Trophoblast cell (in vitro differentiated cells and primary cell): Measurements from ENCODE around the gene MTAP.

Source experiments
- DNase-seq, 2 donors: peaks; one replicate each; pipeline ENCODE4 v3.0.0-alpha.2; 2016
- H2AFZ ChIP-seq: 2 replicates; pipeline ENCODE4 v1.6.1; 2013; ENCODE audit warnings: low read length, moderate library complexity, mild to moderate bottlenecking; ENCODE audit not compliant: insufficient read depth, poor library complexity
- H2AK5ac ChIP-seq: 2 replicates; pipeline ENCODE4 v1.6.1; 2013; ENCODE audit warnings: mild to moderate bottlenecking, low read length
- H2BK120ac ChIP-seq: 2 replicates; pipeline ENCODE4 v1.6.1; 2013; ENCODE audit warnings: low read length, mild to moderate bottlenecking, moderate library complexity; ENCODE audit not compliant: insufficient read depth, poor library complexity
- H2BK12ac ChIP-seq: 2 replicates; pipeline ENCODE4 v1.6.1; 2013; ENCODE audit warnings: mild to moderate bottlenecking, low read length, moderate library complexity
- H2BK5ac ChIP-seq: 2 replicates; pipeline ENCODE4 v1.6.1; 2013; ENCODE audit warnings: low read length, low read depth, moderate library complexity, mild to moderate bottlenecking; ENCODE audit not compliant: poor library complexity
- H3K14ac ChIP-seq: 2 replicates; pipeline ENCODE4 v1.6.1; 2013; ENCODE audit warnings: mild to moderate bottlenecking, low read length
- H3K18ac ChIP-seq: 2 replicates; pipeline ENCODE4 v1.6.1; 2013; ENCODE audit warnings: mild to moderate bottlenecking, low read length
- H3K23ac ChIP-seq: 2 replicates; pipeline ENCODE4 v1.6.1; 2013; ENCODE audit warnings: low read length
- H3K27ac ChIP-seq: 2 replicates; pipeline ENCODE4 v1.5.1; 2013; ENCODE audit warnings: low read depth, mild to moderate bottlenecking, inconsistent platforms, low read length, moderate library complexity
- H3K27me3 ChIP-seq: 2 replicates; pipeline ENCODE4 v1.6.1; 2013; ENCODE audit warnings: inconsistent platforms, mild to moderate bottlenecking, low read length, moderate library complexity; ENCODE audit not compliant: insufficient read depth
- H3K36me3 ChIP-seq, 2 experiments: 1 replicate in 1 of 2; 2 replicates in 1 of 2; pipeline ENCODE4 v1.6.1; 2013; ENCODE audit warnings: low read length in 2 of 2, mild to moderate bottlenecking in 2 of 2, moderate library complexity in 1 of 2; ENCODE audit not compliant: insufficient read depth in 2 of 2, control insufficient read depth in 1 of 2
- H3K4ac ChIP-seq: 2 replicates; pipeline ENCODE4 v1.6.1; 2013; ENCODE audit warnings: low read depth, mild to moderate bottlenecking, low read length, moderate library complexity
- H3K4me1 ChIP-seq, 2 experiments: 1 replicate in 1 of 2; 2 replicates in 1 of 2; pipeline ENCODE4 v1.6.1; 2013; ENCODE audit warnings: low read length in 2 of 2, mild to moderate bottlenecking in 2 of 2, moderate library complexity in 1 of 2; ENCODE audit not compliant: insufficient read depth in 2 of 2, control insufficient read depth in 1 of 2
- H3K4me2 ChIP-seq: 2 replicates; pipeline ENCODE4 v1.6.1; 2013; ENCODE audit warnings: inconsistent platforms, mild to moderate bottlenecking, low read length, moderate library complexity
- H3K4me3 ChIP-seq: 2 replicates; pipeline ENCODE4 v1.5.1; 2013; ENCODE audit warnings: mild to moderate bottlenecking, low read depth, low read length, inconsistent platforms
- H3K79me1 ChIP-seq: one replicate; pipeline ENCODE4 v1.6.1; 2013; ENCODE audit warnings: low read length
- H3K79me2 ChIP-seq: 2 replicates; pipeline ENCODE4 v1.6.1; 2013; ENCODE audit warnings: low read length, mild to moderate bottlenecking; ENCODE audit not compliant: control insufficient read depth, insufficient read depth, poor library complexity
- H3K9ac ChIP-seq: 2 replicates; pipeline ENCODE4 v1.6.1; 2013; ENCODE audit warnings: mild to moderate bottlenecking, low read length
- H3K9me3 ChIP-seq: 2 replicates; pipeline ENCODE4 v1.6.1; 2013; ENCODE audit warnings: low read depth, mild to moderate bottlenecking, control low read depth, inconsistent platforms, low read length; ENCODE audit not compliant: insufficient read depth
- H4K12ac ChIP-seq: 2 replicates; pipeline ENCODE4 v1.6.1; 2013; ENCODE audit warnings: low read depth, mild to moderate bottlenecking, low read length, moderate library complexity
- H4K8ac ChIP-seq: 2 replicates; pipeline ENCODE4 v1.6.1; 2013; ENCODE audit warnings: low read depth, mild to moderate bottlenecking, low read length, moderate library complexity
- H4K91ac ChIP-seq: one replicate; pipeline ENCODE4 v1.6.1; 2013; ENCODE audit warnings: low read depth, mild to moderate bottlenecking, low read length, moderate library complexity
- WGBS: extraction: QIAGEN DNeasy Blood & Tissue Kit; methylation state at CpG from one replicate; pipeline ENCODE4 v1.1.7; 2013; ENCODE audit warnings: missing lambda C conversion rate; ENCODE audit not compliant: insufficient read length, insufficient coverage; ENCODE audit errors: extremely low coverage; 5-methylcytosine and 5-hydroxymethylcytosine counted together

Gene MTAP

DNA sequence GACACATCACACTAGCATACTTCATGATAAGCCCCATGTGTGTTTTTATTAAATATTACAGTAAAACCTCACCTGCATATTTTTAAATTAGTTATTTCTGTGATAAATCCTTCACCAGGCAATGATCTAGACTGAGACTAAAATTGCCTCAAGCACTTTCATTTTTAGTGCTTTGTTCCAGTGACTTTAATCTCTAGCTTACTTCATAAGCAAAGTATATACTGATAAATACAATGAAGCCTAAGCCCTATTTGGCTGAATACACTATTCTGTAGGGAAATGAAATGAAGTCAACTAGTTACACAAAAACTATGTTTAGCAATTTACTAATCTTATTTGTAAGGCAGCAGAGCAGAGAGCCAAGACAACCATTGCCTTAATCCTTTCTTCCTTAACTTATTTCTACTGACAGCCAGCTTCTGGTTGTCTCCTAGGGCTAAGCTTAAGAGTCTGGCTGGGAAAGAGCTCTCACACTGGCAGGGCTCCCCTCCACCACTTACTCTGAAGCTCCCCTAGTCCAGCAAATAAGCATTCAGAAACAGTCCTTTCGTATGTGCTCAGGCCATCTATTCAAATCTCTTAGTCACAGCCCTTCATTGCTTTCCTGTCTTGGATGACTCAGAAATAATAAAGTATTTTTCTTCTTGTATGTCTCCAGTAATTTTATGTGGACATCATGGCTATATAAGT lies 31.4 kb upstream of the MTAP start:
- Histone ChIP-seq H3K9ac (no peak overlapping the region), H2BK12ac (no peak overlapping the region), H3K4me2 (no peak overlapping the region), H3K4me3 (no peak overlapping the region), H3K18ac (no peak overlapping the region), H2BK5ac (no peak overlapping the region), H3K36me3 (no peaks in the 10 kb centered on the region), H3K79me1 (no peaks in the 10 kb centered on the region), H3K9me3 (no peaks in the 10 kb centered on the region), H4K8ac (no peak overlapping the region), H3K27me3 (no peaks in the 10 kb centered on the region), H2AK5ac (no peak overlapping the region), H4K12ac (no peak overlapping the region), H3K79me2 (no peaks in the 10 kb centered on the region), H2BK120ac (no peak overlapping the region), H3K4me1 (no peaks in the 10 kb centered on the region), H3K23ac (no peak overlapping the region), H3K14ac (no peak overlapping the region), H3K4ac (no peak overlapping the region), H2AFZ (no peak overlapping the region), H4K91ac (no peak overlapping the region), H3K27ac (no peak overlapping the region)
- no peak for DNase-seq
- WGBS: no CpG with 5 or more reads among the region's 1 CpG

DNA sequence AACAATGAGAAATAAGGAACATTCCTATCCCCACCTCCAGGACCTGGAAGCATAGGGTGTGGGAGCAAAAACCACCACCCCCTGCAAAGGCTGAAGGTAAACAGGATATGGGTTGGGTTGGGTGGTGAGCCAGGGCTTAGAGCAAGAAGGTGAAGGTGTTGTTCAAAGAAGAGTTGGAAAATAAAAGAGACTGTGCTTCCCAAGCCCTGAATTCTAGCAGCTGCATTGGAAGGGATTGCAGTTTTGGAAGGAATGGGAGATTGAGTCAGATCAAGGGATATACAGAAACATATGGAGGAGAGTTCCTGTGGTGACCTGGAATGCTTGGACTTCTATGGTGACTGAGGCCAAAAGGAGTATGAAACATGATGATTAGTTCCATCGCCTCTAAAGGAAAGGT lies 24.7 kb upstream of the MTAP start:
- H3K23ac ChIP-seq: no peak overlapping the region
- no peaks in the 10 kb centered on the region for H3K79me2 ChIP-seq
- H3K27ac ChIP-seq: no peak overlapping the region
- no peak overlapping the region for H3K4ac ChIP-seq
- no peaks in the 10 kb centered on the region for H3K36me3 ChIP-seq
- H3K4me1 ChIP-seq: peaks cover 0 to 2% of the 10 kb centered on the region in 2 experiments
- H3K79me1 ChIP-seq: no peaks in the 10 kb centered on the region
- H3K9me3 ChIP-seq: no peaks in the 10 kb centered on the region
- no peak overlapping the region for H2AK5ac ChIP-seq
- no peak overlapping the region for H3K9ac ChIP-seq
- no peak overlapping the region for H2BK12ac ChIP-seq
- WGBS: no CpG with 5 or more reads among the region's 1 CpG
- H4K8ac ChIP-seq: no peak overlapping the region
- H4K91ac ChIP-seq: no peak overlapping the region
- no peak overlapping the region for H3K14ac ChIP-seq
- peak in 1 of 2 donors; percentile 28 for DNase-seq
- H3K4me3 ChIP-seq: no peak overlapping the region
- H3K4me2 ChIP-seq: no peak overlapping the region
- no peak overlapping the region for H4K12ac ChIP-seq
- no peaks in the 10 kb centered on the region for H3K27me3 ChIP-seq
- H3K18ac ChIP-seq: no peak overlapping the region
- no peak overlapping the region for H2BK5ac ChIP-seq
- H2BK120ac ChIP-seq: no peak overlapping the region
- H2AFZ ChIP-seq: no peak overlapping the region

DNA sequence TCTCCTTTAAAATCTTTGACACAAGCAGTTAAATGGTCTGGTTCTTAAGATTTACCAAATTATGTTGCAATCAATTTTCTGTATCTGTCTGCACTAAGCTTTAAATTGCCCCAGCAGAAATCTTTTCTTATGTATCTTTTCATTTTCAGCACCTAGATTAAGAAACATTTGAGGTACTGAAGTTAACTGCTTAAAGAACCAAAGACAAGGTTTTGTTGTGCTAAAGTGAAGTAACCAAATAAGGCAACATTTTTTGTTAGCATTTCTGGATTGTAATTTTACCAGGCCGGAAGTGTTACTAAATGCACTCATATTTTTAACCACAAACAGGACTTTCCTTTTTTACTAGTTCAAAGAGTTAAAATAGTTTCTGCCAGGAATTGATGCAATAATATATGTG lies 24.1 kb upstream of the MTAP start:
- Histone ChIP-seq H3K27me3 (no peaks in the 10 kb centered on the region), H3K4me1 (peaks cover 0 to 2% of the 10 kb centered on the region in 2 experiments), H3K79me2 (no peaks in the 10 kb centered on the region), H3K4me2 (no peak overlapping the region), H2BK12ac (no peak overlapping the region), H3K36me3 (no peaks in the 10 kb centered on the region), H4K91ac (no peak overlapping the region), H3K27ac (no peak overlapping the region), H3K4me3 (no peak overlapping the region), H3K9me3 (no peaks in the 10 kb centered on the region), H2AFZ (no peak overlapping the region), H3K4ac (no peak overlapping the region), H4K12ac (no peak overlapping the region), H3K14ac (no peak overlapping the region), H3K9ac (no peak overlapping the region), H3K79me1 (no peaks in the 10 kb centered on the region), H4K8ac (no peak overlapping the region), H3K18ac (no peak overlapping the region), H3K23ac (no peak overlapping the region), H2BK120ac (no peak overlapping the region), H2BK5ac (no peak overlapping the region), H2AK5ac (no peak overlapping the region)
- no CpG with 5 or more reads among the region's 1 CpG for WGBS
- no peak for DNase-seq

DNA sequence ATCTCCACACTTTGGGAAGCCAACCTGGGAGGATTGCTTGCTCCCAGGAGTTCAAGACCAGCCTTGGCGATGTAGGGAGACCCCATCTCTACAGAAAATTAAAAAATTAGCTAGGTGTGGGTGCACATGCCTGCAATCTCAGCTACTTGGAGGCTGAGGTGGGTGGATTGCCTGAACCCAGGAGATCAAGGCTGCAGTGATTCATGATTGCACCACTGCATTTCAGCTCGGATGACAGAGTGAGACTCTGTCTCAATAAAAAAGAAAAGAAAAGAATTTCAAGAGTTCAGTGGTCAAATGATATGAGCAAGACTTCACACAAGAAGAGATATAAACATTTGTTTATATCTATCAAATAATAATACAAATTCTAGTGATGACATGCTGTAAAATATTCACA lies 23.0 kb upstream of the MTAP start:
- DNase-seq: no peak
- peaks cover 0 to 2% of the 10 kb centered on the region in 2 experiments for H3K4me1 ChIP-seq
- no peak overlapping the region for H2AK5ac ChIP-seq
- H3K27me3 ChIP-seq: no peaks in the 10 kb centered on the region
- no peak overlapping the region for H4K8ac ChIP-seq
- H2BK120ac ChIP-seq: no peak overlapping the region
- no peak overlapping the region for H3K27ac ChIP-seq
- no peak overlapping the region for H3K4me2 ChIP-seq
- H3K18ac ChIP-seq: no peak overlapping the region
- no peak overlapping the region for H3K4ac ChIP-seq
- H2BK5ac ChIP-seq: no peak overlapping the region
- no peak overlapping the region for H3K14ac ChIP-seq
- H3K9me3 ChIP-seq: no peaks in the 10 kb centered on the region
- H3K4me3 ChIP-seq: no peak overlapping the region
- H4K91ac ChIP-seq: no peak overlapping the region
- no peak overlapping the region for H3K23ac ChIP-seq
- no CpG with 5 or more reads among the region's 2 CpGs for WGBS
- no peak overlapping the region for H4K12ac ChIP-seq
- H3K9ac ChIP-seq: no peak overlapping the region
- H3K79me2 ChIP-seq: no peaks in the 10 kb centered on the region
- no peaks in the 10 kb centered on the region for H3K36me3 ChIP-seq
- H3K79me1 ChIP-seq: no peaks in the 10 kb centered on the region
- H2BK12ac ChIP-seq: no peak overlapping the region
- H2AFZ ChIP-seq: no peak overlapping the region
